Activated T-cell treated with anti-CD3 and anti-CD28 coated beads for 48 hours (primary cell): ENCODE data around the gene MICAL3.

Experiments used
- DNase-seq: peaks from one replicate; pipeline ENCODE4 v3.0.0-alpha.2; 2020; ENCODE audit warnings: low read depth

The MICAL3 gene

GRCh38 chr22:17954860-17955587 lies 69.3 kb downstream of the MICAL3 start:
- no peak for DNase-seq

GRCh38 chr22:17954200-17954859 lies 70.0 kb downstream of the MICAL3 start:
- no peak for DNase-seq

GRCh38 chr22:17953147-17953546 lies 71.2 kb downstream of the MICAL3 start:
- DNase-seq: no peak

DNA sequence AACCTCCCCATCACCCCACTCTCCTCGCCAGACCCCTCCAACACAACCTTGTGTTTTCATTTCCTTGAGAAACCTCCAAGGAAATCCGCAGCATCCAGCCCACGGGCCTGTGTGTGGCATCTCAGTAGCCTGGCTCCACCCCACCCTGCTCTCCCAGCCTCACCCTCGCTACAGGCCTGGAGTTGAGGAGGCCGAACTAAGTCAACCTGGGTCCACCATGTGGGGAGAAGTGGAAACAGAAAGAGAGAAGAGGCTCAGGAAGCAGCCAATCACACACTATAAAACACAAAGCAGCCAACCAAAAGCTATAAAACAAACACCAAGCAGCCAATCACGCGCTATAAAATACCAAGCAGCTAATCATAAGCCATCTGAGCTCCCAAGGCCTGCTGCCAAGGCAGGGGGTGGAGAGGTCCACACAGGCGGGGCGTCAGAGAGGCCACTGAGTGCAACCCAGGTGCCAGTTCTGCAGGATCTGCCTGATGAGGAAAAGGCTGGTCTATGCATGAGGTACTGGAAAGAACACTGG lies 72.0 kb downstream of the MICAL3 start:
- no peak for DNase-seq

- DNase-seq: no peak
These were observed 73.0 kb downstream of the MICAL3 start for GRCh38 chr22:17951315-17951714.

- no peak for DNase-seq
These were observed 73.6 kb downstream of the MICAL3 start for GRCh38 chr22:17950651-17951214.

- DNase-seq: no peak
These were observed 74.5 kb downstream of the MICAL3 start for GRCh38 chr22:17949642-17950473.

- DNase-seq: no peak
These were observed 76.3 kb downstream of the MICAL3 start for GRCh38 chr22:17948101-17948500.

- no peak for DNase-seq
These were observed 77.5 kb downstream of the MICAL3 start for GRCh38 chr22:17946662-17947367.

- no peak for DNase-seq
These were observed 78.3 kb downstream of the MICAL3 start for GRCh38 chr22:17945888-17946648.

DNA sequence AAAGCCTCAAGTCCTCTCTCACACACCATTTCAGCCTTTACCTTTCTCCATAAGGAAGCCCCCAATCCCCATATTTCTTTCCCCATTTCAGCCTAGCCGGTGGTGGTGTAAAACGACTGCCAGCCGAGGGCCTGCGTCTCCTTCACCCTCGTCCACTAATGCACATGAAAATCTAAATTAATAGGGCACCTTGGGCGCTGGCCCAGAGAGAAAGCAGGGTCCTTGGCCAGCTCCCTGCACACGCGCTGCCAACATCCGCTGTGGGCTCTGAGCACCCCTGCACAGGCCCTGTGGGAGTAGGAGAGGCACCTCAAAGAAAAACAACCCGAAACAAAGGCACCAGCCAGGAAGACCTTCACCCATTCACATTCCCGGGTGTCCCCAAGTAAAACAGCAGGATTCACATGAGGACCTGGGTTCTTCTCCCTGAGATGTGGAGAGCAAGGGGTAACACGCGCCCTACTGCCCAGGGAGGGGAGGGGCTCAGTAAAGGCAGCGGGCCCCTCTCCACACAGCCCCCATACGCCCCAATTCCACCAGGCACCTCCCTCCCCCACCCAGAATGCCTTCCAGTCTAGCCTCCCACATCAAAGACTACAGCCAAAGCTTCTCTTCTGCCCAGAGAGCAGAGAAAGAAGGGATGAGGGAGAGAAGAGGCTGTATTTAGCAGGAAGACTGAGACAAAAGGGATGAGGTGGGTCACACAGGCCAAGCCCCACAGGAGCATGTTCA lies 79.0 kb downstream of the MICAL3 start:
- no peak for DNase-seq

GRCh38 chr22:17944256-17944655 lies 80.1 kb downstream of the MICAL3 start:
- no peak for DNase-seq

- DNase-seq: no peak
These were observed 80.7 kb downstream of the MICAL3 start for GRCh38 chr22:17943533-17944249.

DNA sequence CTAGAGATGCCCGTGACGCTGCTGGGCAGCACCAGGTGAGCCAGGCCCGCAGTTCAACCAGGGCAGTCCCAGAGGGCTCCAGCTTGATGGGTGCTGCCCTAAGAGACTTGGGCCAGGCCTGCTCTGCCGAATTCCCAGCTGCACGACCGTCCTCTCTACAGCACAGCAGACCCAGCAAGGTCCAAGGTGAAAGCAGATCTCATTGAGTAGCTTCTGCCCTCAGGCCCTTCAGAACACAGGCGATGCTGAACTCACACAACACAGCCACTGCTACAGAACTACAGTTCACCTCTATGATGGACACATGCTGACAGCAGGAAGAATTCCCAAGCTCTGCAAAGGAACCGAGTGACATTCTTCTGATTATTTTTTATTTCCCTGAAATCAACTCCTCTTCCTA lies 81.6 kb downstream of the MICAL3 start:
- DNase-seq: no peak

GRCh38 chr22:17941471-17942406 lies 82.6 kb downstream of the MICAL3 start:
- no peak for DNase-seq

DNA sequence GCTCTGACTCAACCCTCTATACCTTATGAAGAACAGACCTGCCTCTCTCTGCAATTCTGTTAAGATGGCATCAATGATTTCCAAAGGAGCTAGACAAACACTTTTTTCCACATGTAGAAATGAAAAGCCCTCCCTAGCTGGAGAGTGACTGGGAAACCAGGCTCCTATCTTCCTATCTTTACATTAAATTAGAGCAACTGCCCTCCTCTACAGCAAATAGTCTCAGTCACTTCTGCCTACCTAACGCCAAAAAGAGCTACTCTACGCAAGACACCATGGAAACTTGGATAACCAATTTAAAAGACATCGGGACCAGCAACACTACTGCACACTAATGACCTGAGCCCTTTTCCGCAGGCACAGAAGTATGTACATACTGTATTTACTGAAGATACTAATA lies 84.8 kb downstream of the MICAL3 start:
- no peak for DNase-seq

DNA sequence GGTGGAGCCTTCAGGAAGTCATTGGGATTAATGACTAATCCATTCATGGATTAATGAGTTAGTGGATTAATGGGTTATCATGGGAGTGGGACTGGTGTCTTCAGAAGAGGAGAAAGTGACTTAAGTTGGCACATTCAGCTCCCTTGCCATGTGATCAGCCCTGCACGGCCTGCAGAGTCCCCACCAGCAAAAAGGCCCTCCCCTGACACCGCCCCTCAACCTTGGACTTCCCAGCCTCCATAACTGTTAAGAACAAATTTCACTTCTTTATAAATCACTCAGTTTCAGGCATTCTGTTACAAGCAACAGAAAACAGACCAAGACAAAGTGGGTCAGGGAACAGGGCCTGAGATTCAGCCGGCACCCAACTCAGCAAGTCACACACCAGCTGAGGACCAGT lies 85.3 kb downstream of the MICAL3 start:
- DNase-seq: no peak

DNA sequence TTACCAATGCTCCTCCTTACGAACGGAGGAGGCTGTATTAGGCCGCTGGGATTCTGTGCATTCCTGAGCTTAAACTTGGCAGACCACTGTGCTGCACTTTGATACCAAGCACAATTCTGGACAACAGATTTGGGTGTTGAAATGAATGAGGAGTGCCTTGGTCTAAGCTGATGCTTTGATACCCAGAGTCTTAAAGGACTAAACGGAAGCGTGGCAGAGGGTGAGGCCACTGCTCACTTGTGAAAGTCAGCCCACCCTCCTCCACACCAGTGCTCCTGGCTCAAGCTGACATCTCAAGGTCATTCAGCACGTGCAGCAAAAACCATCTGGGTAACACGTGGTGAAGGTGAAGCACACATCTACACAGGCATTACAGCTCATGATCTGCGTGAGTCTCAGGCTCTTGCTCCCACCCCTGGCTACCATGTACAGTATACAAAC lies 85.9 kb downstream of the MICAL3 start:
- no peak for DNase-seq
